ENCODE results near the gene RCL1.

Gene RCL1

GRCh38 chr9:4814913-4815312 lies 22.2 kb downstream of the RCL1 start:
- DNase-seq: no peak

- no peak for DNase-seq
Observed at GRCh38 chr9:4815381-4815956, 22.7 kb downstream of the RCL1 start.

GRCh38 chr9:4820168-4820567 lies 27.4 kb downstream of the RCL1 start:
- DNase-seq: no peak

- DNase-seq: no peak
Observed at GRCh38 chr9:4821133-4821532, 28.4 kb downstream of the RCL1 start.

GRCh38 chr9:4822057-4822456 lies 29.3 kb downstream of the RCL1 start:
- no peak for DNase-seq

GRCh38 chr9:4826417-4827166 lies 33.8 kb downstream of the RCL1 start:
- DNase-seq: no peak

- DNase-seq: no peak
Observed at GRCh38 chr9:4827224-4827623, 34.5 kb downstream of the RCL1 start.

GRCh38 chr9:4828761-4829160 lies 36.0 kb downstream of the RCL1 start:
- no peak for DNase-seq

- DNase-seq: no peak
Observed at GRCh38 chr9:4829969-4830368, 37.2 kb downstream of the RCL1 start.

- no peak for DNase-seq
Observed at GRCh38 chr9:4830699-4831098, 38.0 kb downstream of the RCL1 start.

GRCh38 chr9:4831119-4831518 lies 38.4 kb downstream of the RCL1 start:
- DNase-seq: no peak

- DNase-seq: no peak
Observed at GRCh38 chr9:4831944-4832343, 39.2 kb downstream of the RCL1 start.

GRCh38 chr9:4832786-4833579 lies 40.2 kb downstream of the RCL1 start:
- DNase-seq: no peak

GRCh38 chr9:4833781-4834560 lies 41.2 kb downstream of the RCL1 start:
- DNase-seq: no peak

- no peak for DNase-seq
Observed at GRCh38 chr9:4836676-4837075, 43.9 kb downstream of the RCL1 start.

- DNase-seq: no peak
Observed at GRCh38 chr9:4837261-4838188, 44.8 kb downstream of the RCL1 start.

- DNase-seq: no peak
Observed at GRCh38 chr9:4838189-4838546, 45.4 kb downstream of the RCL1 start.

- DNase-seq: no peak
Observed at GRCh38 chr9:4839470-4839912, 46.7 kb downstream of the RCL1 start.

- DNase-seq: no peak
Observed at GRCh38 chr9:4840018-4840417, 47.3 kb downstream of the RCL1 start.

GRCh38 chr9:4842213-4842612 lies 49.5 kb downstream of the RCL1 start:
- DNase-seq: no peak

GRCh38 chr9:4842734-4843133 lies 50.0 kb downstream of the RCL1 start:
- DNase-seq: no peak

Measured in CD4-positive, alpha-beta T cell treated with Interleukin-12 subunit alpha and Interleukin-12 subunit beta, for 1 hour (primary cell).